SJCRH30 (cell line): ENCODE data around the gene CDRT15L2. TPM values are rescaled to one million over a fixed set of nuclear protein-coding genes. Genes with fewer than 3 reads are reported as not detected.
"Not testable (repeated sequence)": the region's sequence is repeated elsewhere in the genome, so short reads cannot be mapped to it uniquely, and the experiment has no call there.

Source experiments
- DNase-seq, 2 experiments: peaks; one replicate each; pipeline ENCODE4 v3.0.0-alpha.2; 2015 to 2020
- H3K27ac ChIP-seq: fragments of 250-450 bp; sonication (Bioruptor Pico); 2 replicates; pipeline ENCODE4 v1.5.1; 2020; ENCODE audit warnings: mild to moderate bottlenecking, moderate library complexity
- H3K27me3 ChIP-seq: fragments of 250-450 bp; sonication (Bioruptor Pico); 2 replicates; pipeline ENCODE4 v1.5.1; 2020; ENCODE audit warnings: mild to moderate bottlenecking, moderate library complexity
- H3K36me3 ChIP-seq: fragments of 250-450 bp; sonication (Bioruptor Pico); 2 replicates; pipeline ENCODE4 v1.5.1; 2020; ENCODE audit warnings: mild to moderate bottlenecking, moderate library complexity
- H3K4me1 ChIP-seq: fragments of 250-450 bp; sonication (Bioruptor Pico); 2 replicates; pipeline ENCODE4 v1.5.1; 2020; ENCODE audit warnings: mild to moderate bottlenecking, moderate library complexity
- H3K4me3 ChIP-seq: fragments of 250-450 bp; sonication (Bioruptor Pico); 2 replicates; pipeline ENCODE4 v1.5.1; 2020; ENCODE audit warnings: mild to moderate bottlenecking, moderate library complexity
- H3K9me3 ChIP-seq: fragments of 250-450 bp; sonication (Bioruptor Pico); replicated peaks from 2 replicates; pipeline ENCODE4 v1.5.1; 2020; ENCODE audit warnings: mild to moderate bottlenecking, moderate library complexity
- total RNA-seq: library from RNA; depleted of rRNA; stranded (reverse); fragments of >200 nt; shearing (Covaris generic); gene quantifications from 2 replicates; pipeline ENCODE4 v1.2.3, GENCODE V29; 2014; rRNA removed

The CDRT15L2 gene
- total RNA-seq = not detected in 2 replicates

GRCh38 chr17:20579424-20579823 is at the start of gene CDRT15L2:
Gene CDRT15L2, plus strand, starts transcription at chr17:20579724. Its CDS starts 20 bp downstream, at chr17:20579744.
- H3K27ac ChIP-seq, H3K27me3 ChIP-seq, H3K9me3 ChIP-seq, H3K36me3 ChIP-seq, H3K4me3 ChIP-seq, DNase-seq, H3K4me1 ChIP-seq: not testable (repeated sequence)

GRCh38 chr17:20530104-20530503 is 49.4 kb upstream of the CDRT15L2 start:
- H3K27ac ChIP-seq, H3K27me3 ChIP-seq, DNase-seq, H3K4me3 ChIP-seq, H3K4me1 ChIP-seq, H3K9me3 ChIP-seq, H3K36me3 ChIP-seq: not testable (repeated sequence)

- peak in 1 of 2 experiments; percentile 36 for DNase-seq
- H3K27ac ChIP-seq = not testable (repeated sequence)
Measured at GRCh38 chr17:20532544-20533090, 46.9 kb upstream of the CDRT15L2 start.

GRCh38 chr17:20533206-20533605 is 46.3 kb upstream of the CDRT15L2 start:
- H3K4me3 ChIP-seq, H3K36me3 ChIP-seq, H3K27me3 ChIP-seq, H3K9me3 ChIP-seq, H3K27ac ChIP-seq: not testable (repeated sequence)
- H3K4me1 ChIP-seq = peaks cover 11% of the 10 kb centered on the region
- DNase-seq = peak in 1 of 2 experiments; percentile 17

More at GRCh38 chr17:20532544-20533090, 46.9 kb upstream of the CDRT15L2 start:
- not testable (repeated sequence) for H3K4me1 ChIP-seq, H3K27me3 ChIP-seq, H3K9me3 ChIP-seq, H3K36me3 ChIP-seq
- peak overlapping the region; percentile 32; the same call in 1 of the 2 replicates for H3K4me3 ChIP-seq

GRCh38 chr17:20534711-20535550 is 44.6 kb upstream of the CDRT15L2 start:
- H3K9me3 ChIP-seq, H3K4me3 ChIP-seq, H3K27ac ChIP-seq, H3K27me3 ChIP-seq, H3K36me3 ChIP-seq: not testable (repeated sequence)
- peaks cover 11% of the 10 kb centered on the region for H3K4me1 ChIP-seq
- peak; percentile 34 to 76 for DNase-seq

GRCh38 chr17:20540414-20540813 is 39.1 kb upstream of the CDRT15L2 start:
- H3K4me1 ChIP-seq, DNase-seq, H3K27me3 ChIP-seq, H3K36me3 ChIP-seq, H3K4me3 ChIP-seq, H3K9me3 ChIP-seq, H3K27ac ChIP-seq: not testable (repeated sequence)

GRCh38 chr17:20540865-20541264 is 38.7 kb upstream of the CDRT15L2 start:
- not testable (repeated sequence) for H3K27me3 ChIP-seq, H3K4me1 ChIP-seq

GRCh38 chr17:20541853-20542546 is 37.5 kb upstream of the CDRT15L2 start:
- not testable (repeated sequence) for H3K4me1 ChIP-seq, DNase-seq, H3K36me3 ChIP-seq, H3K27me3 ChIP-seq, H3K27ac ChIP-seq, H3K9me3 ChIP-seq, H3K4me3 ChIP-seq

More at GRCh38 chr17:20540865-20541264, 38.7 kb upstream of the CDRT15L2 start:
- H3K9me3 ChIP-seq, H3K36me3 ChIP-seq, H3K27ac ChIP-seq, H3K4me3 ChIP-seq: not testable (repeated sequence)
- peak in 1 of 2 experiments; percentile 48 for DNase-seq

GRCh38 chr17:20547923-20548322 is 31.6 kb upstream of the CDRT15L2 start:
- not testable (repeated sequence) for H3K4me1 ChIP-seq, H3K27me3 ChIP-seq, H3K4me3 ChIP-seq, DNase-seq, H3K27ac ChIP-seq, H3K9me3 ChIP-seq, H3K36me3 ChIP-seq

GRCh38 chr17:20552920-20553319 is 26.6 kb upstream of the CDRT15L2 start:
- H3K27me3 ChIP-seq, H3K27ac ChIP-seq, H3K4me1 ChIP-seq, DNase-seq, H3K36me3 ChIP-seq, H3K4me3 ChIP-seq, H3K9me3 ChIP-seq: not testable (repeated sequence)

GRCh38 chr17:20554728-20555127 is 24.8 kb upstream of the CDRT15L2 start:
- not testable (repeated sequence) for H3K4me3 ChIP-seq, H3K27ac ChIP-seq, H3K4me1 ChIP-seq, H3K27me3 ChIP-seq, DNase-seq, H3K9me3 ChIP-seq, H3K36me3 ChIP-seq

GRCh38 chr17:20555135-20556010 is 24.2 kb upstream of the CDRT15L2 start:
- not testable (repeated sequence) for H3K4me1 ChIP-seq, DNase-seq, H3K27ac ChIP-seq, H3K4me3 ChIP-seq, H3K36me3 ChIP-seq, H3K27me3 ChIP-seq, H3K9me3 ChIP-seq

GRCh38 chr17:20558096-20558495 is 21.4 kb upstream of the CDRT15L2 start:
- not testable (repeated sequence) for H3K9me3 ChIP-seq, H3K27ac ChIP-seq, DNase-seq, H3K36me3 ChIP-seq, H3K4me1 ChIP-seq, H3K27me3 ChIP-seq, H3K4me3 ChIP-seq

GRCh38 chr17:20559018-20559417 is 20.5 kb upstream of the CDRT15L2 start:
- not testable (repeated sequence) for H3K4me1 ChIP-seq, H3K4me3 ChIP-seq, H3K27ac ChIP-seq, DNase-seq, H3K9me3 ChIP-seq, H3K27me3 ChIP-seq, H3K36me3 ChIP-seq
